HepG2 (cell line): ENCODE measurements around the gene GTF2A1. TPM values are rescaled to one million over a fixed set of nuclear protein-coding genes. Genes with fewer than 3 reads are reported as not detected.
A peak's percentile ranks its signal among the peaks of the same experiment; 100 is the strongest.

ENCODE experiments used
- CBX2 ChIP-seq, 2 experiments: fragments of 200-600 bp in 1 of 2; sonication (generic); formaldehyde crosslinking in 1 of 2; IDR thresholded peaks; 2 replicates each; pipeline versions ENCODE4 v1.7.0 to v1.8.1; 2018 to 2022; ENCODE audit warnings: low read depth in 2 of 2, low read length in 1 of 2, mild to moderate bottlenecking in 1 of 2, missing genetic modification reagents in 1 of 2
- DR1 ChIP-seq: sonication (generic); formaldehyde crosslinking; IDR thresholded peaks from 2 replicates; pipeline ENCODE4 v1.8.0; 2021; ENCODE audit warnings: mild to moderate bottlenecking, missing genetic modification reagents, inconsistent platforms
- HOXA9 ChIP-seq: sonication (generic); formaldehyde crosslinking; IDR thresholded peaks from 2 replicates; pipeline ENCODE4 v1.8.1; 2022; ENCODE audit warnings: missing genetic modification reagents, mild to moderate bottlenecking, moderate library complexity, borderline replicate concordance
- MAFG ChIP-seq: sonication (generic); formaldehyde crosslinking; IDR thresholded peaks from 2 replicates; pipeline ENCODE4 v1.5.1; 2020; ENCODE audit warnings: mild to moderate bottlenecking, missing genetic modification reagents
- MEIS1 ChIP-seq: sonication (generic); formaldehyde crosslinking; IDR thresholded peaks from 2 replicates; pipeline ENCODE4 v1.9.0; 2021; ENCODE audit warnings: mild to moderate bottlenecking, missing genetic modification reagents, moderate library complexity, borderline replicate concordance
- MTF2 ChIP-seq: sonication (generic); formaldehyde crosslinking; IDR thresholded peaks from 2 replicates; pipeline ENCODE4 v1.5.0; 2020; ENCODE audit warnings: missing genetic modification reagents, borderline replicate concordance
- NFE2L2 ChIP-seq: fragments of 150-350 bp; IDR thresholded peaks from 2 replicates; pipeline ENCODE4 v1.6.1; 2014; ENCODE audit warnings: low read length
- REPIN1 ChIP-seq: sonication (generic); formaldehyde crosslinking; IDR thresholded peaks from 2 replicates; pipeline ENCODE4 v1.8.0; 2022; ENCODE audit warnings: missing genetic modification reagents, low read depth, mild to moderate bottlenecking, borderline replicate concordance
- RFX3 ChIP-seq: IDR thresholded peaks from 2 replicates; pipeline ENCODE4 v1.6.1; 2016; ENCODE audit warnings: missing biosample characterization, missing genetic modification reagents
- RNF2 ChIP-seq: fragments of 450-650 bp; conservative IDR thresholded peaks from 2 replicates; pipeline ENCODE4 v1.6.1; 2016; ENCODE audit warnings: low read depth
- SIN3A ChIP-seq: IDR thresholded peaks from 2 replicates; pipeline ENCODE4 v1.6.1; 2011; ENCODE audit warnings: low read depth, mild to moderate bottlenecking, control low read depth, low read length, borderline replicate concordance
- TEAD3 ChIP-seq: optimal IDR thresholded peaks from 2 replicates; pipeline ENCODE3; 2016; ENCODE audit warnings: borderline replicate concordance
- YEATS2 ChIP-seq: sonication (generic); formaldehyde crosslinking; IDR thresholded peaks from 2 replicates; pipeline ENCODE4 v1.4.0; 2020; ENCODE audit warnings: missing genetic modification reagents, borderline replicate concordance
- ZBTB7A ChIP-seq: sonication (generic); formaldehyde crosslinking; IDR thresholded peaks from 2 replicates; pipeline ENCODE4 v1.8.0; 2022; ENCODE audit warnings: mild to moderate bottlenecking, missing genetic modification reagents
- ZFAT ChIP-seq: sonication (generic); formaldehyde crosslinking; conservative IDR thresholded peaks from 2 replicates; pipeline ENCODE4 v1.8.1; 2023; ENCODE audit warnings: missing genetic modification reagents, inconsistent platforms
- ZFP62 ChIP-seq: sonication (generic); formaldehyde crosslinking; IDR thresholded peaks from 2 replicates; pipeline ENCODE4 v1.4.0; 2020; ENCODE audit warnings: missing genetic modification reagents
- ZIK1 ChIP-seq: sonication (generic); formaldehyde crosslinking; IDR thresholded peaks from 2 replicates; pipeline ENCODE4 v1.5.0; 2020; ENCODE audit warnings: mild to moderate bottlenecking, low read depth, missing genetic modification reagents, borderline replicate concordance
- ZNF224 ChIP-seq: sonication (generic); formaldehyde crosslinking; IDR thresholded peaks from 2 replicates; pipeline ENCODE4 v1.5.0; 2020; ENCODE audit warnings: mild to moderate bottlenecking, missing genetic modification reagents
- ZNF350 ChIP-seq: sonication (generic); formaldehyde crosslinking; IDR thresholded peaks from 2 replicates; pipeline ENCODE4 v1.4.0; 2020; ENCODE audit warnings: mild to moderate bottlenecking, low read depth, missing genetic modification reagents, borderline replicate concordance
- ZNF484 ChIP-seq: sonication (generic); formaldehyde crosslinking; IDR thresholded peaks from 2 replicates; pipeline ENCODE4 v1.5.1; 2020; ENCODE audit warnings: mild to moderate bottlenecking, low read depth, missing genetic modification reagents, borderline replicate concordance
- ZNF510 ChIP-seq: sonication (generic); formaldehyde crosslinking; IDR thresholded peaks from 2 replicates; pipeline ENCODE4 v1.4.0; 2020; ENCODE audit warnings: low read depth, mild to moderate bottlenecking, missing genetic modification reagents
- ZNF572 ChIP-seq: sonication (generic); formaldehyde crosslinking; IDR thresholded peaks from 2 replicates; pipeline ENCODE4 v1.5.1; 2020; ENCODE audit warnings: mild to moderate bottlenecking, missing genetic modification reagents
- ZNF75D ChIP-seq: sonication (generic); formaldehyde crosslinking; IDR thresholded peaks from 2 replicates; pipeline ENCODE4 v1.8.1; 2023; ENCODE audit warnings: missing genetic modification reagents, mild to moderate bottlenecking, borderline replicate concordance
- ZNF761 ChIP-seq: sonication (generic); formaldehyde crosslinking; conservative IDR thresholded peaks from 2 replicates; pipeline ENCODE4 v1.4.0; 2020; ENCODE audit warnings: mild to moderate bottlenecking, missing genetic modification reagents
- ZNF839 ChIP-seq: sonication (generic); formaldehyde crosslinking; IDR thresholded peaks from 2 replicates; pipeline ENCODE4 v1.4.0; 2020; ENCODE audit warnings: missing genetic modification reagents, mild to moderate bottlenecking, borderline replicate concordance
- polyA plus RNA-seq, 8 experiments: library from polyadenylated mRNA; depleted of rRNA in 3 of 8; stranded (reverse) in 7 of 8; unstranded in 1 of 8; fragments of >200 nt; fragmentation: Illumina TruSeq in 4 of 8; extraction: Trizol in 4 of 8; gene quantifications; 2 replicates each; pipeline versions ENCODE4 v1.2.1 to v1.2.3, GENCODE V29; 2011 to 2016; ENCODE audit warnings: low read depth in 4 of 8, missing spikeins in 1 of 8, mixed read lengths in 1 of 8; ENCODE audit not compliant: insufficient read depth in 1 of 8
- total RNA-seq, 5 experiments: library from RNA; depleted of rRNA; stranded (reverse); fragments of >200 nt; fragmentation: Illumina TruSeq; extraction: Trizol; gene quantifications; 2 replicates each; pipeline ENCODE4 v1.2.3, GENCODE V29; 2016; ENCODE audit warnings: low read depth in 1 of 5
- TF ChIP-seq, protein P1 (sequence below): sonication (generic); formaldehyde crosslinking; IDR thresholded peaks from 2 replicates; pipeline ENCODE4 v1.4.0; 2020; ENCODE audit warnings: mild to moderate bottlenecking, missing genetic modification reagents, borderline replicate concordance

GTF2A1 gene
- total and polyA plus RNA-seq, 2 of the 13 experiments (the other 11 are each of a cell fraction or from before 2014, with no cell fraction given) = 14.9 to 17.5 TPM

DNA sequence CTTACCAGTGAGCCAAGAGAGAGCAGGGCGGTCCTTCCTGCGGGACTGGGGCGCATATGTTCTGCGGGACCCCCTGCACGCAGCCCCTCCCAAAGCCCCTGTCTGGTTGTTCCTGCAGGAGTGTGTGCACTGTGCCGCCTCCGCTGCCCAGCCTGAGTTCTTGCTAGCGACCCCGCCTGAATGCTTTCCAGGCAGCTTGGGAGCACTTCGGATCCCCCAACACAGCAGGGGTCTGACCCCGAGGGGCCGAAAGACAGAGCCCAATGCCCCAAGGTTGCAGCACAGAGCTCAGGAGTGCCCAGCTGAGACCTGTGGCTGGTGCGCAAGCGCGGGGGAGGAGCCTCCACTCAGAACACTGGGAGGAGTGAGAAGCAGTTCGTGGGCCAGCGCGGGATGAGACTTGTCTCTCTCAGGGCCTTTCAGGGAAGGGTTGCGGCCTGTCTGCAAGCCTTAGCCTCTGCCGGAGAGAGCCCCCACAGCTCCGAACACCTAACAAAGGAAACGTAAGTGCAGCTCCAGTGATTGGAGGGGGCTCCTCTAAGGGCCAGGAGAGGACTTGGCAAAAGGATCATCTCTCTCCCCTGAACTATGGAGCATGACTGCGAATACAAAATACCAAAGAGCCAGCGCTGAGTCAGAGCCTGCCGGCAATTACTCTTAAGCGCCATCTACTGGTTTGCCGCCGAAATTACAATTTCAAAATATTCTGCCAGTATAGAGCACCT is 50.5 kb downstream of the GTF2A1 start (continued):
- TF ChIP-seq, protein P1, sequence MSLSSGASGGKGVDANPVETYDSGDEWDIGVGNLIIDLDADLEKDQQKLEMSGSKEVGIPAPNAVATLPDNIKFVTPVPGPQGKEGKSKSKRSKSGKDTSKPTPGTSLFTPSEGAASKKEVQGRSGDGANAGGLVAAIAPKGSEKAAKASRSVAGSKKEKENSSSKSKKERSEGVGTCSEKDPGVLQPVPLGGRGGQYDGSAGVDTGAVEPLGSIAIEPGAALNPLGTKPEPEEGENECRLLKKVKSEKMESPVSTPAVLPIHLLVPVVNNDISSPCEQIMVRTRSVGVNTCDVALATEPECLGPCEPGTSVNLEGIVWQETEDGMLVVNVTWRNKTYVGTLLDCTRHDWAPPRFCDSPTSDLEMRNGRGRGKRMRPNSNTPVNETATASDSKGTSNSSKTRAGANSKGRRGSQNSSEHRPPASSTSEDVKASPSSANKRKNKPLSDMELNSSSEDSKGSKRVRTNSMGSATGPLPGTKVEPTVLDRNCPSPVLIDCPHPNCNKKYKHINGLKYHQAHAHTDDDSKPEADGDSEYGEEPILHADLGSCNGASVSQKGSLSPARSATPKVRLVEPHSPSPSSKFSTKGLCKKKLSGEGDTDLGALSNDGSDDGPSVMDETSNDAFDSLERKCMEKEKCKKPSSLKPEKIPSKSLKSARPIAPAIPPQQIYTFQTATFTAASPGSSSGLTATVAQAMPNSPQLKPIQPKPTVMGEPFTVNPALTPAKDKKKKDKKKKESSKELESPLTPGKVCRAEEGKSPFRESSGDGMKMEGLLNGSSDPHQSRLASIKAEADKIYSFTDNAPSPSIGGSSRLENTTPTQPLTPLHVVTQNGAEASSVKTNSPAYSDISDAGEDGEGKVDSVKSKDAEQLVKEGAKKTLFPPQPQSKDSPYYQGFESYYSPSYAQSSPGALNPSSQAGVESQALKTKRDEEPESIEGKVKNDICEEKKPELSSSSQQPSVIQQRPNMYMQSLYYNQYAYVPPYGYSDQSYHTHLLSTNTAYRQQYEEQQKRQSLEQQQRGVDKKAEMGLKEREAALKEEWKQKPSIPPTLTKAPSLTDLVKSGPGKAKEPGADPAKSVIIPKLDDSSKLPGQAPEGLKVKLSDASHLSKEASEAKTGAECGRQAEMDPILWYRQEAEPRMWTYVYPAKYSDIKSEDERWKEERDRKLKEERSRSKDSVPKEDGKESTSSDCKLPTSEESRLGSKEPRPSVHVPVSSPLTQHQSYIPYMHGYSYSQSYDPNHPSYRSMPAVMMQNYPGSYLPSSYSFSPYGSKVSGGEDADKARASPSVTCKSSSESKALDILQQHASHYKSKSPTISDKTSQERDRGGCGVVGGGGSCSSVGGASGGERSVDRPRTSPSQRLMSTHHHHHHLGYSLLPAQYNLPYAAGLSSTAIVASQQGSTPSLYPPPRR (CRISPR knock-in tag) = 0 out of 2 replicates have a peak, but pooled peaks have one; percentile 41
- TF ChIP-seq ZBTB7A (CRISPR knock-in tag) = peak; percentile 5; the same call in 1 of the 2 replicates
- no peak for TF ChIP-seq HOXA9 (CRISPR knock-in tag)
- TF ChIP-seq SIN3A = 0 out of 2 replicates have a peak, but pooled peaks have one; percentile 58
- TF ChIP-seq DR1 (CRISPR knock-in tag) = no peak; the same call in 1 of the 2 replicates
- peak; percentile 30; the same call in 1 of the 2 replicates for TF ChIP-seq REPIN1 (CRISPR knock-in tag)
- TF ChIP-seq ZNF224 (CRISPR knock-in tag) = 0 out of 2 replicates have a peak, but pooled peaks have one; percentile 63
- TF ChIP-seq MTF2 (CRISPR knock-in tag) = peak; percentile 35; the same call in 1 of the 2 replicates
- no peak for TF ChIP-seq ZFAT
- TF ChIP-seq ZNF839 (CRISPR knock-in tag) = peak; percentile 86; the same call in 1 of the 2 replicates
- peak; percentile 60 for TF ChIP-seq ZNF350 (CRISPR knock-in tag)
- TF ChIP-seq ZFP62 (CRISPR knock-in tag) = no peak
- TF ChIP-seq ZNF75D = no peak
- no peak for TF ChIP-seq RFX3 (CRISPR knock-in tag)
- TF ChIP-seq ZNF510 (CRISPR knock-in tag) = no peak
- peak; percentile 89 for TF ChIP-seq MEIS1 (CRISPR knock-in tag)
- peak; percentile 80; the same call in 1 of the 2 replicates for TF ChIP-seq YEATS2 (CRISPR knock-in tag)
- peak; percentile 82; the same call in 1 of the 2 replicates for TF ChIP-seq ZNF761 (CRISPR knock-in tag)
- peak; percentile 57; the same call in 1 of the 2 replicates for TF ChIP-seq NFE2L2
- no peak for TF ChIP-seq ZNF572
- TF ChIP-seq TEAD3 (CRISPR knock-in tag) = peak; percentile 79
- TF ChIP-seq ZNF484 (CRISPR knock-in tag) = no peak
- 0 out of 2 replicates have a peak, but pooled peaks have one; percentile 63 for TF ChIP-seq RNF2
- TF ChIP-seq ZIK1 = no peak
- TF ChIP-seq MAFG (CRISPR knock-in tag) = peak; percentile 77
- TF ChIP-seq CBX2 (IDR thresholded peaks at IDR 0.05; ENCODE audit: low read depth, low read length) = no peak
- TF ChIP-seq CBX2 (CRISPR knock-in tag; IDR thresholded peaks at IDR 0.05; ENCODE audit: low read depth) = no peak
